IMR-90 (cell line): Measurements from ENCODE around the gene KCNIP3. TPM values are rescaled to one million over a fixed set of nuclear protein-coding genes. Genes with fewer than 3 reads are reported as not detected.

Experiments
- ATAC-seq: fragments of 200-7000 bp; cut with Tn5 transposase; 2 replicates; pipeline ENCODE4 v1.9.1; 2020; ENCODE audit warnings: low read depth, mild to moderate bottlenecking, moderate library complexity
- BruUV-seq: library from RNA; stranded (reverse); fragments of 400-500 nt; replicated peaks from 2 replicates; lab custom pipeline; 2021; lab: Mats Ljungman, UMichigan
- CTCF ChIA-PET: fragments of 300-600 bp; formaldehyde crosslinking; extraction: SDS; loops from one replicate; lab custom pipeline; 2021; ENCODE audit warnings: antibody characterized with exemption; lab: Yijun Ruan, JAX
- POLR2A ChIA-PET: fragments of 300-600 bp; sonication (Branson Sonifier 250); formaldehyde crosslinking; loops from one replicate; lab custom pipeline; 2022; ENCODE audit warnings: antibody characterized with exemption; ENCODE audit not compliant: unreplicated experiment; lab: Charles Lee
- DNase-seq: peaks from one replicate; pipeline ENCODE4 v3.0.0; 2013
- H2AFZ ChIP-seq: replicated peaks from 2 replicates; pipeline ENCODE3; 2013; ENCODE audit warnings: low read length, mild to moderate bottlenecking; ENCODE audit not compliant: poor library complexity
- H2AK5ac ChIP-seq: 2 replicates; pipeline ENCODE4 v1.6.1; 2013; ENCODE audit warnings: low read depth, low read length, inconsistent platforms
- H2AK9ac ChIP-seq: replicated peaks from 2 replicates; pipeline ENCODE3; 2013; ENCODE audit warnings: mild to moderate bottlenecking, low read depth, low read length, moderate library complexity; ENCODE audit not compliant: poor library complexity
- H2BK120ac ChIP-seq: 2 replicates; pipeline ENCODE4 v1.6.1; 2013; ENCODE audit warnings: low read depth, low read length, inconsistent platforms
- H2BK15ac ChIP-seq: 3 replicates; pipeline ENCODE4 v1.6.1; 2013; ENCODE audit warnings: low read depth, low read length, inconsistent platforms
- H2BK20ac ChIP-seq: 2 replicates; pipeline ENCODE4 v1.6.1; 2013; ENCODE audit warnings: low read depth, mild to moderate bottlenecking, inconsistent platforms, low read length, moderate library complexity
- H2BK5ac ChIP-seq: 2 replicates; pipeline ENCODE4 v1.6.1; 2013; ENCODE audit warnings: mild to moderate bottlenecking, low read depth, low read length, inconsistent platforms; ENCODE audit not compliant: poor library complexity, severe bottlenecking
- H3K14ac ChIP-seq: replicated peaks from 2 replicates; pipeline ENCODE4 v1.6.1; 2013; ENCODE audit warnings: low read depth, low read length, inconsistent platforms
- H3K18ac ChIP-seq: 2 replicates; pipeline ENCODE4 v1.6.1; 2013; ENCODE audit warnings: low read depth, low read length, control low read depth
- H3K23ac ChIP-seq: 2 replicates; pipeline ENCODE4 v1.6.1; 2013; ENCODE audit warnings: low read depth, low read length, inconsistent platforms
- H3K27ac ChIP-seq: 2 replicates; pipeline ENCODE4 v1.5.1; 2013; ENCODE audit warnings: mild to moderate bottlenecking, control low read depth, low read length; ENCODE audit not compliant: insufficient read depth
- H3K27me3 ChIP-seq: 2 replicates; pipeline ENCODE4 v1.6.1; 2013; ENCODE audit warnings: low read length; ENCODE audit not compliant: control insufficient read depth, insufficient read depth
- H3K36me3 ChIP-seq: 2 replicates; pipeline ENCODE4 v1.6.1; 2013; ENCODE audit warnings: low read length, mixed read lengths; ENCODE audit not compliant: control insufficient read depth, insufficient read depth
- H3K4ac ChIP-seq: 2 replicates; pipeline ENCODE4 v1.6.1; 2013; ENCODE audit warnings: low read depth, low read length, inconsistent platforms
- H3K4me1 ChIP-seq: 2 replicates; pipeline ENCODE4 v1.6.1; 2013; ENCODE audit warnings: low read length, mixed read lengths; ENCODE audit not compliant: control insufficient read depth, insufficient read depth
- H3K4me2 ChIP-seq: 2 replicates; pipeline ENCODE4 v1.6.1; 2013; ENCODE audit warnings: low read depth, mild to moderate bottlenecking, control low read depth, low read length, moderate library complexity
- H3K4me3 ChIP-seq: 2 replicates; pipeline ENCODE4 v1.5.1; 2013; ENCODE audit warnings: low read depth, mild to moderate bottlenecking, control low read depth, low read length, moderate library complexity; ENCODE audit not compliant: insufficient read depth
- H3K56ac ChIP-seq: 2 replicates; pipeline ENCODE4 v1.6.1; 2013; ENCODE audit warnings: low read length, inconsistent platforms; ENCODE audit not compliant: insufficient read depth; ENCODE audit errors: extremely low read depth
- H3K79me1 ChIP-seq, 2 experiments: 2 replicates each; pipeline ENCODE4 v1.6.1; 2013; ENCODE audit warnings: low read length in 2 of 2, inconsistent platforms in 1 of 2, low read depth in 1 of 2
- H3K9ac ChIP-seq: 2 replicates; pipeline ENCODE4 v1.6.1; 2013; ENCODE audit warnings: low read depth, low read length, control low read depth
- H3K9me1 ChIP-seq: 2 replicates; pipeline ENCODE4 v1.6.1; 2013; ENCODE audit warnings: low read length, inconsistent platforms; ENCODE audit not compliant: insufficient read depth
- H3K9me3 ChIP-seq: 2 replicates; pipeline ENCODE4 v1.6.1; 2013; ENCODE audit warnings: low read length; ENCODE audit not compliant: control insufficient read depth, insufficient read depth
- H4K20me1 ChIP-seq: 2 replicates; pipeline ENCODE4 v1.6.1; 2013; ENCODE audit warnings: low read length, inconsistent platforms; ENCODE audit not compliant: insufficient read depth
- H4K5ac ChIP-seq: 2 replicates; pipeline ENCODE4 v1.6.1; 2013; ENCODE audit warnings: mild to moderate bottlenecking, low read depth, low read length, control low read depth
- H4K8ac ChIP-seq, 2 experiments: 2 replicates each; pipeline ENCODE4 v1.6.1; 2013; ENCODE audit warnings: low read depth in 2 of 2, low read length in 2 of 2, control low read depth in 1 of 2, inconsistent platforms in 1 of 2
- H4K91ac ChIP-seq: 2 replicates; pipeline ENCODE4 v1.6.1; 2013; ENCODE audit warnings: low read depth, low read length, inconsistent platforms; ENCODE audit not compliant: insufficient read depth
- BHLHE40 ChIP-seq: fragments of 150-350 bp; IDR thresholded peaks from 2 replicates; pipeline ENCODE4 v1.6.1; 2016; ENCODE audit warnings: mild to moderate bottlenecking, low read depth, low read length
- CEBPB ChIP-seq: IDR thresholded peaks from 2 replicates; pipeline ENCODE4 v1.6.1; 2012; ENCODE audit warnings: low read depth, low read length, improper control_type of control experiment
- CHD1 ChIP-seq: IDR thresholded peaks from 2 replicates; pipeline ENCODE4 v1.6.1; 2012; ENCODE audit warnings: low read depth, low read length, improper control_type of control experiment
- FOS ChIP-seq: fragments of 150-350 bp; IDR thresholded peaks from 2 replicates; pipeline ENCODE4 v1.6.1; 2016; ENCODE audit warnings: low read depth, low read length
- MAFK ChIP-seq: IDR thresholded peaks from 2 replicates; pipeline ENCODE4 v1.6.1; 2012; ENCODE audit warnings: low read depth, low read length, improper control_type of control experiment
- MAZ ChIP-seq: IDR thresholded peaks from 2 replicates; pipeline ENCODE4 v1.6.1; 2012; ENCODE audit warnings: low read depth, mild to moderate bottlenecking, low read length, improper control_type of control experiment, moderate library complexity, borderline replicate concordance
- MXI1 ChIP-seq: IDR thresholded peaks from 2 replicates; pipeline ENCODE4 v1.6.1; 2012; ENCODE audit warnings: low read depth, mild to moderate bottlenecking, low read length, moderate library complexity, borderline replicate concordance
- NFE2L2 ChIP-seq: fragments of 150-350 bp; IDR thresholded peaks from 2 replicates; pipeline ENCODE4 v1.6.1; 2016; ENCODE audit warnings: low read depth, mild to moderate bottlenecking, low read length
- POLR2A ChIP-seq: IDR thresholded peaks from 2 replicates; pipeline ENCODE4 v1.6.1; 2012; ENCODE audit warnings: mild to moderate bottlenecking, low read depth, low read length
- RAD21 ChIP-seq: IDR thresholded peaks from 2 replicates; pipeline ENCODE4 v1.6.1; 2012; ENCODE audit warnings: low read length, improper control_type of control experiment
- RCOR1 ChIP-seq: IDR thresholded peaks from 2 replicates; pipeline ENCODE4 v1.6.1; 2012; ENCODE audit warnings: mild to moderate bottlenecking, low read length, improper control_type of control experiment; ENCODE audit not compliant: insufficient replicate concordance
- RFX5 ChIP-seq: IDR thresholded peaks from 2 replicates; pipeline ENCODE4 v1.8.0; 2012; ENCODE audit warnings: low read depth, mild to moderate bottlenecking, low read length, moderate library complexity
- SMC3 ChIP-seq: fragments of 150-350 bp; IDR thresholded peaks from 2 replicates; pipeline ENCODE4 v1.6.1; 2016; ENCODE audit warnings: low read depth, mild to moderate bottlenecking, antibody characterized with exemption, low read length, moderate library complexity
- WGBS, 2 experiments: methylation state at CpG; one replicate each; pipeline versions ENCODE4 v1.1.5 to v1.1.7; 2013; ENCODE audit warnings: missing lambda C conversion rate in 2 of 2; ENCODE audit not compliant: insufficient read length in 1 of 2; ENCODE audit errors: extremely low coverage in 2 of 2; 5-methylcytosine and 5-hydroxymethylcytosine counted together
- dilution Hi-C: fragments of 300-500 bp; cut with HindIII; formaldehyde crosslinking; loops from one replicate; pipeline ENCODE4 v1.14.3; 2018; ENCODE audit warnings: low sequenced_read_pairs; ENCODE audit not compliant: unreplicated experiment
- in situ Hi-C: fragments of 300-500 bp; cut with MboI; formaldehyde crosslinking; loops from 3 replicates; pipeline ENCODE4 v1.14.3; 2019; ENCODE audit warnings: low sequenced_read_pairs, inconsistent platforms, mixed read lengths
- intact Hi-C: fragments of 100-400 bp; cut with micrococcal nuclease; formaldehyde crosslinking; loops from 2 replicates; pipeline ENCODE4 v1.10.0; 2022
- polyA plus RNA-seq, 3 experiments: library from polyadenylated mRNA; depleted of rRNA; stranded (reverse); fragments of >200 nt; gene quantifications; 2 replicates each; pipeline ENCODE4 v1.2.3, GENCODE V29; 2012; ENCODE audit warnings: low replicate concordance in 1 of 3
- total RNA-seq: library from RNA; depleted of rRNA; stranded (reverse); fragments of >200 nt; gene quantifications from 2 replicates; pipeline ENCODE4 v1.2.3, GENCODE V29; 2012
- TF ChIP-seq, protein P1 (sequence below): conservative IDR thresholded peaks from 2 replicates; pipeline ENCODE4 v1.5.1; 2012; ENCODE audit warnings: mild to moderate bottlenecking, low read depth, low read length, improper control_type of control experiment
- TF ChIP-seq, protein P2 (sequence below): fragments of 150-350 bp; IDR thresholded peaks from 2 replicates; pipeline ENCODE4 v1.6.1; 2017; ENCODE audit warnings: mild to moderate bottlenecking, antibody characterized with exemption, low read length, low read depth

The KCNIP3 gene
- total and polyA plus RNA-seq, 2 of the 4 experiments (the other 2 are of a cell fraction), result 0.72 to 1.4 TPM

DNA sequence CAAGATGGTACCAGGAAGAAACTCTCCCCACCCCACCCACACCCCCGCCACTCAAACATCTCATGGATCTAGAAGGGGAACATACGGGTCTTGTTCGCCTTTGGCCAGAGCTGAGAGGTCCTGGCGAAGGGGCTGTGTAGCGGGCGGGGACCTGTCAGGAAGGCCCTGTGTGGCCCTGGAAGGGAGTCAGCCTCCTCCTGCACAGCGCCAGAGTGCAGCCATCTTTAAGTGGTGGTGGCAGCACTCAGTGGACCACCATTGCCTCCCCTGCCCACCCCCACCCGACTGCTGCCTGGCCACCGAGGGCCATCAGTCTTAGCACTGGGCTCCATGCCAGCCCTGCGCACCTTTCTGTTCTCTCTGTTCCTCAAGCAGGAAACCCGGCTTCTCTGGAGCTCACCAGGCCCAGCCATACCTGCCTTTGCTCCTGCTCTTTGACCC lies 93.8 kb downstream of the KCNIP3 start:
- H3K4ac ChIP-seq, result no peak overlapping the region
- H4K8ac ChIP-seq, result no peak overlapping the region
- H2BK15ac ChIP-seq, result no peak overlapping the region
- no peak overlapping the region for H3K4me2 ChIP-seq
- H2AFZ ChIP-seq, result no peak overlapping the region
- H3K27me3 ChIP-seq, result peaks cover 8% of the 10 kb centered on the region; the same call in 1 of the 2 replicates
- no peak overlapping the region for H3K18ac ChIP-seq
- CTCF ChIA-PET, result no interaction called here
- no peaks in the 10 kb centered on the region for H4K20me1 ChIP-seq
- H3K4me3 ChIP-seq, result no peak overlapping the region
- no peak overlapping the region for H3K23ac ChIP-seq
- POLR2A ChIA-PET, result no interaction called here
- H2BK5ac ChIP-seq, result no peak overlapping the region
- no peak overlapping the region for H2AK9ac ChIP-seq
- H4K5ac ChIP-seq, result no peak overlapping the region
- ATAC-seq (no peak), DNase-seq (no peak)
- intact Hi-C loops, result no loop called here
- H2BK20ac ChIP-seq, result no peak overlapping the region
- H3K36me3 ChIP-seq, result no peaks in the 10 kb centered on the region
- no peak overlapping the region for H3K56ac ChIP-seq
- H2BK120ac ChIP-seq, result no peak overlapping the region
- H4K91ac ChIP-seq, result no peak overlapping the region
- H3K27ac ChIP-seq, result no peak overlapping the region
- dilution Hi-C loops, result no loop called here
- H3K14ac ChIP-seq, result no peak overlapping the region
- H2AK5ac ChIP-seq, result no peak overlapping the region
- TF ChIP-seq RAD21 (no peak), NFE2L2 (no peak), CHD1 (no peak), MAFK (no peak), RFX5 (no peak), MXI1 (no peak), FOS (no peak), SMC3 (no peak), RCOR1 (no peak), BHLHE40 (no peak), POLR2A (no peak), CEBPB (no peak), MAZ (no peak)
- TF ChIP-seq, protein P1, sequence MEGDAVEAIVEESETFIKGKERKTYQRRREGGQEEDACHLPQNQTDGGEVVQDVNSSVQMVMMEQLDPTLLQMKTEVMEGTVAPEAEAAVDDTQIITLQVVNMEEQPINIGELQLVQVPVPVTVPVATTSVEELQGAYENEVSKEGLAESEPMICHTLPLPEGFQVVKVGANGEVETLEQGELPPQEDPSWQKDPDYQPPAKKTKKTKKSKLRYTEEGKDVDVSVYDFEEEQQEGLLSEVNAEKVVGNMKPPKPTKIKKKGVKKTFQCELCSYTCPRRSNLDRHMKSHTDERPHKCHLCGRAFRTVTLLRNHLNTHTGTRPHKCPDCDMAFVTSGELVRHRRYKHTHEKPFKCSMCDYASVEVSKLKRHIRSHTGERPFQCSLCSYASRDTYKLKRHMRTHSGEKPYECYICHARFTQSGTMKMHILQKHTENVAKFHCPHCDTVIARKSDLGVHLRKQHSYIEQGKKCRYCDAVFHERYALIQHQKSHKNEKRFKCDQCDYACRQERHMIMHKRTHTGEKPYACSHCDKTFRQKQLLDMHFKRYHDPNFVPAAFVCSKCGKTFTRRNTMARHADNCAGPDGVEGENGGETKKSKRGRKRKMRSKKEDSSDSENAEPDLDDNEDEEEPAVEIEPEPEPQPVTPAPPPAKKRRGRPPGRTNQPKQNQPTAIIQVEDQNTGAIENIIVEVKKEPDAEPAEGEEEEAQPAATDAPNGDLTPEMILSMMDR, result no peak
- TF ChIP-seq, protein P2, sequence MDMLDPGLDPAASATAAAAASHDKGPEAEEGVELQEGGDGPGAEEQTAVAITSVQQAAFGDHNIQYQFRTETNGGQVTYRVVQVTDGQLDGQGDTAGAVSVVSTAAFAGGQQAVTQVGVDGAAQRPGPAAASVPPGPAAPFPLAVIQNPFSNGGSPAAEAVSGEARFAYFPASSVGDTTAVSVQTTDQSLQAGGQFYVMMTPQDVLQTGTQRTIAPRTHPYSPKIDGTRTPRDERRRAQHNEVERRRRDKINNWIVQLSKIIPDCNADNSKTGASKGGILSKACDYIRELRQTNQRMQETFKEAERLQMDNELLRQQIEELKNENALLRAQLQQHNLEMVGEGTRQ, result no peak
- H3K9me1 ChIP-seq, result no peaks in the 10 kb centered on the region
- no peaks in the 10 kb centered on the region for H3K9me3 ChIP-seq
- H3K4me1 ChIP-seq, result no peaks in the 10 kb centered on the region
- 80% methylated on average over 5 of the region's 11 CpGs; no CpG with 5 or more reads in 1 of the 2 experiments for WGBS, 2 experiments
- no peak overlapping the region for H3K9ac ChIP-seq
- in situ Hi-C loops, result no loop called here
- no TSS peak for BruUV-seq
- H3K79me1 ChIP-seq, result no peaks in the 10 kb centered on the region
